CD4-positive, alpha-beta T cell treated with Interleukin-6 for 4 hours (primary cell): ENCODE results near the gene DOCK4.
A peak's percentile ranks its signal among the peaks of the same experiment; 100 is the strongest.

Experiments
- DNase-seq: peaks from one replicate; pipeline ENCODE4 v3.0.0-alpha.2; 2020; ENCODE audit warnings: mixed read lengths

The DOCK4 gene

GRCh38 chr7:112220877-112221434 is 14.8 kb upstream of the DOCK4 start:
- DNase-seq, result no peak

GRCh38 chr7:112215787-112216186 is 9.6 kb upstream of the DOCK4 start:
- no peak for DNase-seq

- no peak for DNase-seq
These were observed 8.7 kb upstream of the DOCK4 start for GRCh38 chr7:112214883-112215282.

- DNase-seq, result no peak
These were observed 8.1 kb upstream of the DOCK4 start for GRCh38 chr7:112214268-112214667.

GRCh38 chr7:112213735-112214134 is 7.5 kb upstream of the DOCK4 start:
- DNase-seq, result no peak

- DNase-seq, result no peak
These were observed 6.4 kb upstream of the DOCK4 start for GRCh38 chr7:112212571-112212970.

- no peak for DNase-seq
These were observed 5.2 kb upstream of the DOCK4 start for GRCh38 chr7:112211348-112211907.

GRCh38 chr7:112207765-112208164 is 1.6 kb upstream of the DOCK4 start:
- no peak for DNase-seq

GRCh38 chr7:112206991-112207592 is 893 bp upstream of the DOCK4 start:
- DNase-seq, result no peak

GRCh38 chr7:112205343-112206237 is 609 bp downstream of the DOCK4 start:
- DNase-seq, result peak; percentile 44

GRCh38 chr7:112204499-112205342 is 1.5 kb downstream of the DOCK4 start:
- no peak for DNase-seq

- DNase-seq, result no peak
These were observed 2.8 kb downstream of the DOCK4 start for GRCh38 chr7:112203365-112203739.

GRCh38 chr7:112202816-112203215 is 3.4 kb downstream of the DOCK4 start:
- peak; percentile 55 for DNase-seq

GRCh38 chr7:112201839-112202238 is 4.4 kb downstream of the DOCK4 start:
- DNase-seq, result no peak

GRCh38 chr7:112201411-112201810 is 4.8 kb downstream of the DOCK4 start:
- DNase-seq, result no peak

GRCh38 chr7:112199672-112200071 is 6.5 kb downstream of the DOCK4 start:
- DNase-seq, result no peak

- DNase-seq, result no peak
These were observed 7.1 kb downstream of the DOCK4 start for GRCh38 chr7:112199035-112199655.

- DNase-seq, result no peak
These were observed 8.9 kb downstream of the DOCK4 start for GRCh38 chr7:112197322-112197721.

- no peak for DNase-seq
These were observed 10.5 kb downstream of the DOCK4 start for GRCh38 chr7:112195717-112196116.

- DNase-seq, result no peak
These were observed 12.2 kb downstream of the DOCK4 start for GRCh38 chr7:112193915-112194502.

GRCh38 chr7:112192236-112193154 is 13.7 kb downstream of the DOCK4 start:
- no peak for DNase-seq
